ENCODE measurements around the gene SBK3.

The SBK3 gene

GRCh38 chr19:55581145-55581822, 35.9 kb upstream of the SBK3 start:
- TF ChIP-seq, protein P1, sequence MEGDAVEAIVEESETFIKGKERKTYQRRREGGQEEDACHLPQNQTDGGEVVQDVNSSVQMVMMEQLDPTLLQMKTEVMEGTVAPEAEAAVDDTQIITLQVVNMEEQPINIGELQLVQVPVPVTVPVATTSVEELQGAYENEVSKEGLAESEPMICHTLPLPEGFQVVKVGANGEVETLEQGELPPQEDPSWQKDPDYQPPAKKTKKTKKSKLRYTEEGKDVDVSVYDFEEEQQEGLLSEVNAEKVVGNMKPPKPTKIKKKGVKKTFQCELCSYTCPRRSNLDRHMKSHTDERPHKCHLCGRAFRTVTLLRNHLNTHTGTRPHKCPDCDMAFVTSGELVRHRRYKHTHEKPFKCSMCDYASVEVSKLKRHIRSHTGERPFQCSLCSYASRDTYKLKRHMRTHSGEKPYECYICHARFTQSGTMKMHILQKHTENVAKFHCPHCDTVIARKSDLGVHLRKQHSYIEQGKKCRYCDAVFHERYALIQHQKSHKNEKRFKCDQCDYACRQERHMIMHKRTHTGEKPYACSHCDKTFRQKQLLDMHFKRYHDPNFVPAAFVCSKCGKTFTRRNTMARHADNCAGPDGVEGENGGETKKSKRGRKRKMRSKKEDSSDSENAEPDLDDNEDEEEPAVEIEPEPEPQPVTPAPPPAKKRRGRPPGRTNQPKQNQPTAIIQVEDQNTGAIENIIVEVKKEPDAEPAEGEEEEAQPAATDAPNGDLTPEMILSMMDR (conservative IDR thresholded peaks at IDR 0.05; ENCODE audit: control insufficient read depth, insufficient read depth, low read depth, low read length), result no peak
- DNase-seq (ENCODE audit: low read depth), result no peak
- peak overlapping the region; percentile 86 for H3K4me3 ChIP-seq (ENCODE audit: control insufficient read depth, low read depth, low read length)

DNA sequence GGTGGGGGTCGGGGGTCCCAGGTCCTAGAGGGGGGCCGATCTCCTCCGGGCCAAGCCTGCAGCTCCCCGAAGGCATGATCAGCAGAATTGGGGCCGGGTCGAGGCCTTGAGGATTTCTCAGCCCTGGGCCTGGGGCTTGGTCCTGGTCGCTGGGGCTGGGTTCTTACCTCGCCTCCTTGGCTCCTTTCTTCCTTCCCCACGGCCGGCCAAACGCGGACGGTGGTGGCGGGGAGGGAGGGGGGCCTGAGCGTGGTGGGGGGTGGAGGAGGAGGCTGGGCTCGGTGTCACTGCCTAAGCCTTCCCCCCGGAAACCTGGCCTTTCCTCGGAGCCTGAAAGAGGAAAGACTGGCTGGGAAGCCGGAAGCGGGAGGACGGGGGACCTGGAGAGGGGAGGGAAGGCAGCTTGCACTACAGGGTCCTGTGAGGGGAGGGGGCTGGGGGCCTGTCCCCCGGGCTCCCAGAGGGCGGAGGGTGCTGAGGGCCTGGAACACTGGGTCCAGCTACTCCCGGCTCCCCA, 35.3 kb upstream of the SBK3 start, which contains the start of gene ZNF579:
Gene ZNF579, minus strand, starts transcription at position 221 of the 517 bp plus-strand sequence. CDS start 1,209 bp downstream, outside the sequence.
- TF ChIP-seq, protein P1 (conservative IDR thresholded peaks at IDR 0.05; ENCODE audit: control insufficient read depth, insufficient read depth, low read depth, low read length), result no peak
- peak within 1 kb of the TSS; percentile 86 for H3K4me3 ChIP-seq (ENCODE audit: control insufficient read depth, low read depth, low read length)
- peak; percentile 89 for DNase-seq (ENCODE audit: low read depth)

GRCh38 chr19:55579766-55580621, 34.7 kb upstream of the SBK3 start:
- DNase-seq (ENCODE audit: low read depth), result no peak
- peak overlapping the region; percentile 86 for H3K4me3 ChIP-seq (ENCODE audit: control insufficient read depth, low read depth, low read length)
- TF ChIP-seq, protein P1 (conservative IDR thresholded peaks at IDR 0.05; ENCODE audit: control insufficient read depth, insufficient read depth, low read depth, low read length), result no peak

DNA sequence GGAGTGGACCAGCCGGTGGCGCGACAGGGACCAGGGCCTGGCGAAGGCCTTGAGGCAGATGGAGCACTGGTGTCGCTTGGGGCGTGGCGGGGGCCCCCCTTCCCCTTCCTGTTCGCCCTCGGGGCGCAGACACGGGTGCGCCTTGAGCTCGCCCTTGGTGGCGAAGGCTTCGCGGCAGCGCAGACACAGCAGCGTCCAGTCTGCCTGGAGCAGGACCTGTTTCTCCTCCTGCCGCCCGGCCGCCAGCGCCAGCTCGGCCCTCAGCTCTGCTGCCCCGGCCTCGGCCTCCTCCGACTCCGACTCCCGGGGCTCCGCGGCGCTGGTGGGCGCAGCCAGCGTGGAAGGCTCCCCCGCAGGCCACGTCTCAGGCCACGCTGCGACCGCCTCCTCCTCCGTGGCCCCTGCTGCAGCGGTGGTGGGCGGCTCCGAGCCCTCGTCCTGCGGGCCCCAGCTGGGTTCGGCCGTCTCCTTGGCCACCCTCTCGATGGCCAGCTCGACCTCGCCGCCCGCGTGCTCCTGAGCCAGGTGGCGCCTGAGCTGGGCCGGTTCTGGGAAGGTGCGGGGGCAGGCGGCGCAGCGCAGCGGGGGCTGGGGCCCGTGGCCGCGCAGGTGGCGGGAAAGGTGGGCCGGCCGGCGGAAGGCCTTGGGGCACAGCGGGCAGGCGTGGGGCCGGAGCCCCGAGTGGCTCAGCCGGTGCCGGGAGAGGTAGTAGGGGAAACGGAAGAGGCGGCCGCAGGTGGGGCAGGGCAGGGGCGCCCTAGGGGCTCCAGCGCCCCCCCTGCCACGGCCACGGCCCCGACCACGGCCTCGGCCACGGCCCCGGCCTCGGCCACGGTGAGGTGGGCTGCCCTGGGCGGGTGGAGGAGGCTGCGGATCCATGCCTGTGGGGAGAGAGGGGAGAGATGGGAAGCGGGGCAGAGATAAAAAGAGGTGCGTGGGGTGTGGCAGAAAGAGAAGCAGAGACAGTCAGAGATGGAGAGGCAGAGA, 33.7 kb upstream of the SBK3 start:
- TF ChIP-seq, protein P1 (conservative IDR thresholded peaks at IDR 0.05; ENCODE audit: control insufficient read depth, insufficient read depth, low read depth, low read length), result no peak
- DNase-seq (ENCODE audit: low read depth), result no peak
- H3K4me3 ChIP-seq (ENCODE audit: control insufficient read depth, low read depth, low read length), result peak overlapping the region; percentile 86

DNA sequence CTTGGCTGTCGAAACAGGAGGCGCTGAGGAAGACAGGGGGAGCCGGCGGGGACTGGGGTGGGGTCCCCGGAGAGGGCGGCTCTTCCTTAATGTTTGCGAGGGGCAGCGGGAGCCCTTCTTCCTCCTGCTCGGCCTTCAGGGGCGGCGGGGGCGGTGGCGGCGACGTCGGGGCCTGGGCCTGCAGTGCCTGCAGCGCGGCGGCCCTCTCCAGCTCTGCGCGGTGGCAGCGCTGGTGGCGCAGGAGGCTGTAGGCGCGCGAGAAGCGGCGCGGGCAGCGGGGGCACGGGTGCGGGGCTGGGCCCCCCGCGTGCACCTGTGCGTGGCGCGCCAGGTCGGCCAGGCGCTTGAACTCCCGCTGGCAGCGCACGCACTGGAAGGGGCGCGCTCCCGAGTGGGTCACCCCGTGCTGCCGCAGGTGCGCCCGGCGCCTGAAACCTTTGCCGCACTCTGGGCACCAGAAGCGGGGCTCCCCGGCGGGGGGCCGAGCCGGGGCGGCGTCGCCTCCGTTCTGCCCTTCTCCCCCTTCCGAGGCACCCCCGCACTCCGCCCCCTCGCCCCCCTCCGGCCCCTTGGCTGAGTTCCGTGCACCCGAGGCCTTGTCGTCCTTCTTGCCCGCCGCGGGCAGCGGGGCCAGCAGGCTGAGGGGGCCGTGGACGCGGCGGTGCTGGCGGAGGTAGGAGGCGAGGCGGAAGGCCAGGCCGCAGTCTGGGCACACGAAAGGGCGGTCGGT, 32.9 kb upstream of the SBK3 start:
- H3K4me3 ChIP-seq (ENCODE audit: control insufficient read depth, low read depth, low read length), result no peak overlapping the region
- DNase-seq (ENCODE audit: low read depth), result no peak
- TF ChIP-seq, protein P1 (conservative IDR thresholded peaks at IDR 0.05; ENCODE audit: control insufficient read depth, insufficient read depth, low read depth, low read length), result no peak
